ENCODE data around the gene CCT6B.

The CCT6B gene

GRCh38 chr17:34926661-34927060 lies 34.6 kb downstream of the CCT6B start:
- no peaks in the 10 kb centered on the region for H4K20me1 ChIP-seq
- no peak overlapping the region for H3K4me2 ChIP-seq
- H3K27me3 ChIP-seq = no peaks in the 10 kb centered on the region
- H3K27ac ChIP-seq = no peak overlapping the region
- TF ChIP-seq Cebpa-rat (IDR thresholded peaks at IDR 0.05) = no peak
- no peaks in the 10 kb centered on the region for H3K9me3 ChIP-seq
- no peaks in the 10 kb centered on the region for H3K4me1 ChIP-seq
- no peak overlapping the region for H3K4me3 ChIP-seq
- no peaks in the 10 kb centered on the region for H3K36me3 ChIP-seq
- no peak overlapping the region for H3K9ac ChIP-seq

- Histone ChIP-seq H3K9me3 (no peaks in the 10 kb centered on the region), H3K4me1 (peaks cover 4% of the 10 kb centered on the region; the same call in 1 of the 2 replicates), H3K27ac (no peak overlapping the region), H3K27me3 (no peaks in the 10 kb centered on the region), H4K20me1 (no peaks in the 10 kb centered on the region), H3K36me3 (no peaks in the 10 kb centered on the region), H3K4me2 (no peak overlapping the region), H3K4me3 (no peak overlapping the region), H3K9ac (no peak overlapping the region)
- no peak for TF ChIP-seq Cebpa-rat (IDR thresholded peaks at IDR 0.05)
Observed at GRCh38 chr17:34920676-34921075, 40.6 kb downstream of the CCT6B start.

DNA sequence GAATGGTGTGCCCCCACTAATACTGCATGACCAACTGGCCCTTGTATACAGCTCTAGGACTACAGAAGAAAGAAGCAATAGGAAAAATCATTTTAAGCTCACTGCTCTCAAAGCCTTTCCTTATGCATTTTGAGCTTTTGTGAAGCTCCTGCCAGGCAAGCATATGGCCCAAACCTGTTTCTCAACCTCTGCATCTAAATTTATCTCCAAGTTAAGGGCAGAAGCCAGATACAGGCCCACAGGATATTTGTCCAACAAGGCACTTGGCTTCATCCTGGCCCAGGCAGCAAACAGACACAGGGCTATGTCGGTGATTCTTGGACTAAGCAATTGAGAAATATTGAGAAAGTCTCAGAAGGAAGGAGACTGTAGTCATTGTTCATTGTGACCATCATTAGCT lies 43.9 kb downstream of the CCT6B start:
- no peak for TF ChIP-seq Cebpa-rat (IDR thresholded peaks at IDR 0.05)
- Histone ChIP-seq H3K27ac (no peak overlapping the region), H4K20me1 (no peaks in the 10 kb centered on the region), H3K4me3 (no peak overlapping the region), H3K4me1 (peaks cover 4% of the 10 kb centered on the region; the same call in 1 of the 2 replicates), H3K27me3 (no peaks in the 10 kb centered on the region), H3K9ac (no peak overlapping the region), H3K36me3 (no peaks in the 10 kb centered on the region), H3K4me2 (no peak overlapping the region), H3K9me3 (no peaks in the 10 kb centered on the region)

DNA sequence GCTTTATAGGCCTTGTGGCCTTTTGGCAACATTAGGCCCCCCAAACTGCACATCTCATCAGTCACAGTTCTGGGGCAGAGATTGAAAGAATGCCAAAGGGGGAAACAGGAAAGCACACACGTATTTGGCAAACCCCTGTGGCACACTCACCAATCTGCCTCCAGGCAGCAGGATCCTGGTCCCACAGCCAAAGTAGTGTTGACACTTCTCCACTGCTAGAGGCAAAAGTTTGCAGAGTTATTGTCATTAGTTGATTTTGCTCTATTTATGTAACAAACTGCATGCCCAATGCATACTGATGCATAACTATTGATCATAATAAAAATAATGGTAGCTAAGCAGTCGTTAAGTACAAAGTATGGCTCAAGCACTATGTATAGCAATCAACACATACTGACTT lies 45.1 kb downstream of the CCT6B start:
- H4K20me1 ChIP-seq = no peaks in the 10 kb centered on the region

GRCh38 chr17:34913001-34913400 lies 48.3 kb downstream of the CCT6B start:
- peaks cover 4% of the 10 kb centered on the region; the same call in 1 of the 2 replicates for H3K4me1 ChIP-seq
- no peak overlapping the region for H3K4me2 ChIP-seq
- no peaks in the 10 kb centered on the region for H3K27me3 ChIP-seq

More for the DNA sequence above, 45.1 kb downstream of the CCT6B start:
- Histone ChIP-seq H3K9me3 (no peaks in the 10 kb centered on the region), H3K4me2 (no peak overlapping the region), H3K27ac (no peak overlapping the region), H3K4me3 (no peak overlapping the region), H3K9ac (no peak overlapping the region), H3K4me1 (peaks cover 4% of the 10 kb centered on the region; the same call in 1 of the 2 replicates), H3K36me3 (no peaks in the 10 kb centered on the region), H3K27me3 (no peaks in the 10 kb centered on the region)
- TF ChIP-seq Cebpa-rat (IDR thresholded peaks at IDR 0.05) = no peak

GRCh38 chr17:34909040-34909439 lies 52.2 kb downstream of the CCT6B start:
- Histone ChIP-seq H3K9me3 (no peaks in the 10 kb centered on the region), H4K20me1 (no peaks in the 10 kb centered on the region), H3K27me3 (no peaks in the 10 kb centered on the region), H3K4me3 (no peak overlapping the region), H3K27ac (no peak overlapping the region), H3K36me3 (no peaks in the 10 kb centered on the region), H3K4me1 (no peaks in the 10 kb centered on the region), H3K9ac (no peak overlapping the region), H3K4me2 (no peak overlapping the region)
- TF ChIP-seq Cebpa-rat (IDR thresholded peaks at IDR 0.05) = no peak

More at GRCh38 chr17:34913001-34913400, 48.3 kb downstream of the CCT6B start:
- Histone ChIP-seq H3K27ac (no peak overlapping the region), H3K4me3 (no peak overlapping the region), H3K9me3 (no peaks in the 10 kb centered on the region), H4K20me1 (no peaks in the 10 kb centered on the region), H3K36me3 (no peaks in the 10 kb centered on the region), H3K9ac (no peak overlapping the region)
- TF ChIP-seq Cebpa-rat (IDR thresholded peaks at IDR 0.05) = no peak

- no peak for TF ChIP-seq Cebpa-rat (IDR thresholded peaks at IDR 0.05)
- Histone ChIP-seq H3K4me1 (no peaks in the 10 kb centered on the region), H3K9ac (no peak overlapping the region), H4K20me1 (no peaks in the 10 kb centered on the region), H3K27ac (no peak overlapping the region), H3K4me2 (no peak overlapping the region), H3K9me3 (no peaks in the 10 kb centered on the region), H3K27me3 (no peaks in the 10 kb centered on the region), H3K36me3 (no peaks in the 10 kb centered on the region), H3K4me3 (no peak overlapping the region)
Observed at GRCh38 chr17:34902831-34903547, 58.3 kb downstream of the CCT6B start.

DNA sequence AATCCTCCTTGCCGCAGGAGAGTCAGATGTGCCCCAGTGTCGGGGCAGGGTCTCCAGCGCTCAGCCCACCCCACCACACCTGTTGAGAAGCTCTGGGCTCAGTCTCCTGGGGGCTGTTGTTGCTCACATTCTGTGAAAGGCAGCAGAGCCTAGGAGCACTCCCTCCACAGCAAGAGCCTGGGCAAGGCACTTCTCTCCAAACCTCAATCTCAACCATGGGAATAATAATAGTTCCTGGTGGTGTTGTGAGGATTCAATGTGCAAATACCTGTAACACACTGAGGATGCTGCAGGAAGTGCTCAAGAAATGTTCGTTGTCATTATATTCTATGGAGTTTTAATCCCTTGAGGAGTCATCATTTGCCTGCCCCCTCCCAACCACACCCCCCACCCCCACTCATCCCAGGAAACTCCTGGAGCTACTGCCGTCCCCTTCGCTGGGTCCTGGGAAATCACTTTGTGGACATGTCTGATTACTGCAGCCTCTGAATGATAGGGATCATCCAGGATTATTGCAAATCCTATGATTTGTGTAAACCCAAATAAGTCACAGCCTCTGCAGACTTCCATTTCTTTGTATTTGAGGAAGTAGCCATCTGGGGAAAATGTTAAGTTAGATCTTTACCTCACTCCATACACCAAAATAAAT lies 61.5 kb downstream of the CCT6B start:
- Histone ChIP-seq H3K9me3 (no peaks in the 10 kb centered on the region), H3K9ac (no peak overlapping the region), H3K4me2 (no peak overlapping the region), H4K20me1 (no peaks in the 10 kb centered on the region; the same call in 1 of the 2 replicates), H3K4me3 (no peak overlapping the region), H3K36me3 (no peaks in the 10 kb centered on the region), H3K27me3 (no peaks in the 10 kb centered on the region), H3K4me1 (no peaks in the 10 kb centered on the region), H3K27ac (no peak overlapping the region)
- no peak for TF ChIP-seq Cebpa-rat (IDR thresholded peaks at IDR 0.05)

- H3K27me3 ChIP-seq = no peaks in the 10 kb centered on the region
- H3K27ac ChIP-seq = no peak overlapping the region
- H3K4me3 ChIP-seq = no peak overlapping the region
- H3K4me1 ChIP-seq = no peaks in the 10 kb centered on the region
- H4K20me1 ChIP-seq = no peaks in the 10 kb centered on the region; the same call in 1 of the 2 replicates
- H3K9me3 ChIP-seq = no peaks in the 10 kb centered on the region
- no peak overlapping the region for H3K4me2 ChIP-seq
- no peaks in the 10 kb centered on the region for H3K36me3 ChIP-seq
- H3K9ac ChIP-seq = no peak overlapping the region
- TF ChIP-seq Cebpa-rat (IDR thresholded peaks at IDR 0.05) = no peak
Observed at GRCh38 chr17:34895383-34895782, 65.9 kb downstream of the CCT6B start.

- H3K4me3 ChIP-seq = no peak overlapping the region
- no peaks in the 10 kb centered on the region for H3K36me3 ChIP-seq
- no peaks in the 10 kb centered on the region for H3K4me1 ChIP-seq
- H3K27ac ChIP-seq = no peak overlapping the region
- H4K20me1 ChIP-seq = no peaks in the 10 kb centered on the region; the same call in 1 of the 2 replicates
- no peak overlapping the region for H3K4me2 ChIP-seq
- no peak overlapping the region for H3K9ac ChIP-seq
- no peaks in the 10 kb centered on the region for H3K9me3 ChIP-seq
- no peak for TF ChIP-seq Cebpa-rat (IDR thresholded peaks at IDR 0.05)
- no peaks in the 10 kb centered on the region for H3K27me3 ChIP-seq
Observed at GRCh38 chr17:34894964-34895363, 66.3 kb downstream of the CCT6B start.

Data from BLaER1 (cell line).